Mesenchymal stem cell (in vitro differentiated cells and primary cell): Measurements from ENCODE around the gene KIF2A.

Experiments
- DNase-seq: peaks from one replicate; pipeline ENCODE4 v3.0.0-alpha.2; 2013
- H2AFZ ChIP-seq: one replicate; pipeline ENCODE4 v1.6.1; 2013; ENCODE audit warnings: low read depth, mild to moderate bottlenecking, control low read depth, inconsistent platforms, low read length, moderate library complexity
- H2AK5ac ChIP-seq: 2 replicates; pipeline ENCODE4 v1.6.1; 2013; ENCODE audit warnings: low read length, moderate library complexity, mild to moderate bottlenecking, inconsistent platforms; ENCODE audit not compliant: severe bottlenecking
- H2BK120ac ChIP-seq: one replicate; pipeline ENCODE4 v1.6.1; 2013; ENCODE audit warnings: low read depth, mild to moderate bottlenecking, inconsistent platforms, low read length, moderate library complexity
- H2BK12ac ChIP-seq, 2 experiments: one replicate each; pipeline ENCODE4 v1.6.1; 2013; ENCODE audit warnings: inconsistent platforms in 2 of 2, low read length in 2 of 2, mild to moderate bottlenecking in 2 of 2, moderate library complexity in 2 of 2, control low read depth in 1 of 2
- H2BK15ac ChIP-seq: one replicate; pipeline ENCODE4 v1.6.1; 2013; ENCODE audit warnings: mild to moderate bottlenecking, low read depth, inconsistent platforms; ENCODE audit not compliant: poor library complexity, severe bottlenecking
- H2BK5ac ChIP-seq: 2 replicates; pipeline ENCODE4 v1.6.1; 2013; ENCODE audit warnings: low read depth, mild to moderate bottlenecking, low read length, control low read depth, inconsistent platforms; ENCODE audit not compliant: poor library complexity, severe bottlenecking
- H3K14ac ChIP-seq, 2 experiments: one replicate each; pipeline ENCODE4 v1.6.1; 2013; ENCODE audit warnings: inconsistent platforms in 2 of 2, low read length in 2 of 2, control low read depth in 1 of 2, mild to moderate bottlenecking in 1 of 2, moderate library complexity in 1 of 2
- H3K18ac ChIP-seq, 2 experiments: one replicate each; pipeline ENCODE4 v1.6.1; 2013; ENCODE audit warnings: inconsistent platforms in 2 of 2, low read length in 2 of 2, control low read depth in 1 of 2, low read depth in 1 of 2, mild to moderate bottlenecking in 1 of 2
- H3K23ac ChIP-seq, 2 experiments: one replicate each; pipeline ENCODE4 v1.6.1; 2013; ENCODE audit warnings: inconsistent platforms in 2 of 2, low read length in 2 of 2, mild to moderate bottlenecking in 2 of 2, moderate library complexity in 2 of 2, control low read depth in 1 of 2
- H3K27ac ChIP-seq: 2 replicates; pipeline ENCODE4 v1.5.1; 2013; ENCODE audit warnings: mild to moderate bottlenecking, moderate library complexity, low read length, control low read depth, inconsistent platforms; ENCODE audit not compliant: poor library complexity, severe bottlenecking
- H3K27me3 ChIP-seq, 2 experiments: 2 replicates each; pipeline versions ENCODE4 v1.6.1 to v1.7.0; 2013; ENCODE audit warnings: low read length in 2 of 2, mild to moderate bottlenecking in 2 of 2, moderate library complexity in 2 of 2, control low read depth in 1 of 2, inconsistent platforms in 1 of 2; ENCODE audit not compliant: control insufficient read depth in 1 of 2, insufficient read depth in 1 of 2
- H3K36me3 ChIP-seq, 2 experiments: 2 replicates each; pipeline versions ENCODE4 v1.6.1 to v1.7.0; 2013; ENCODE audit warnings: low read length in 2 of 2, control low read depth in 1 of 2, inconsistent platforms in 1 of 2, low read depth in 1 of 2, mild to moderate bottlenecking in 1 of 2; ENCODE audit not compliant: insufficient read depth in 2 of 2, control insufficient read depth in 1 of 2
- H3K4ac ChIP-seq, 2 experiments: one replicate each; pipeline ENCODE4 v1.6.1; 2013; ENCODE audit warnings: inconsistent platforms in 2 of 2, low read length in 2 of 2, mild to moderate bottlenecking in 2 of 2, moderate library complexity in 2 of 2, control low read depth in 1 of 2, low read depth in 1 of 2
- H3K4me1 ChIP-seq: 2 replicates; pipeline ENCODE4 v1.6.1; 2013; ENCODE audit warnings: low read depth, low read length, control low read depth; ENCODE audit not compliant: control insufficient read depth, insufficient read depth
- H3K4me2 ChIP-seq: 2 replicates; pipeline ENCODE4 v1.6.1; 2013; ENCODE audit warnings: low read length, mild to moderate bottlenecking, inconsistent platforms; ENCODE audit not compliant: poor library complexity, severe bottlenecking
- H3K4me3 ChIP-seq, 2 experiments: 2 replicates each; pipeline versions ENCODE4 v1.5.1 to v1.7.0; 2013; ENCODE audit warnings: low read length in 2 of 2, mild to moderate bottlenecking in 2 of 2, control low read depth in 1 of 2, low read depth in 1 of 2; ENCODE audit not compliant: insufficient read depth in 1 of 2
- H3K79me1 ChIP-seq: replicated peaks from 2 replicates; pipeline ENCODE4 v1.6.1; 2013; ENCODE audit warnings: mild to moderate bottlenecking, control low read depth, low read length, inconsistent platforms; ENCODE audit not compliant: poor library complexity, severe bottlenecking
- H3K9ac ChIP-seq: 2 replicates; pipeline ENCODE4 v1.7.0; 2013; ENCODE audit warnings: mild to moderate bottlenecking, low read length, moderate library complexity
- H3K9me3 ChIP-seq: 2 replicates; pipeline ENCODE4 v1.7.0; 2013; ENCODE audit warnings: mild to moderate bottlenecking, low read length; ENCODE audit not compliant: control insufficient read depth
- H4K8ac ChIP-seq: one replicate; pipeline ENCODE4 v1.6.1; 2013; ENCODE audit warnings: inconsistent platforms, mild to moderate bottlenecking, low read length, moderate library complexity
- H4K91ac ChIP-seq: one replicate; pipeline ENCODE4 v1.6.1; 2013; ENCODE audit warnings: mild to moderate bottlenecking, low read length, inconsistent platforms
- WGBS: methylation state at CpG from one replicate; pipeline ENCODE4 v1.1.7; 2013; ENCODE audit warnings: mixed read lengths; 5-methylcytosine and 5-hydroxymethylcytosine counted together

KIF2A gene

DNA sequence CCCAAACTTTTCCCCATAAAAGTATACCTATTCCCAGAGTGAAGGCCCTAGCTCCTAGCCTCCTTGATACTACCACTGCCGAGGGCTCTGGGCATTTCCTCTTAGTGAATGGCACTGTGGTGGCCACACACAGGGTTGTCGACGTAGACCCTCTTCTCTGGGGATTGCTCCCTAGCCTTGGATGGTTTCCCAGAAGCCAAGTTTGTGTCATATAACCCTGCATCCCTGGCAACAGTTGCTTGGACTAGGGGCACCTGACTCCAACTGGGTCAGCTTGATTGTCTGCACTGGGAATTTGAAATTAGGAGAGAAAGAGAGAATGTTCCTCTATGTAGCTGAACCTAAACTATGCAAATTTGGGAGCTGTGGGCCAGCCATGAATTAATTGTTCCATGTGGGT is 32.3 kb upstream of the KIF2A start:
- Histone ChIP-seq H3K4me3 (no peak overlapping the region), H2BK15ac (no peak overlapping the region), H3K27me3 (no peaks in the 10 kb centered on the region), H3K4me2 (no peak overlapping the region), H3K4ac (no peak overlapping the region), H3K9me3 (no peaks in the 10 kb centered on the region), H2AK5ac (no peak overlapping the region), H2BK120ac (no peak overlapping the region), H2AFZ (no peak overlapping the region), H4K8ac (no peak overlapping the region), H3K27ac (no peak overlapping the region), H3K4me1 (no peaks in the 10 kb centered on the region), H4K91ac (no peak overlapping the region), H3K79me1 (no peaks in the 10 kb centered on the region), H3K23ac (no peak overlapping the region), H3K9ac (no peak overlapping the region), H2BK5ac (no peak overlapping the region), H3K18ac (no peak overlapping the region), H2BK12ac (no peak overlapping the region), H3K14ac (no peak overlapping the region), H3K36me3 (no peaks in the 10 kb centered on the region)
- WGBS, result 93% methylated on average over 3 of the region's 3 CpGs
- no peak for DNase-seq

GRCh38 chr5:62275581-62275980 is 30.4 kb upstream of the KIF2A start:
- Histone ChIP-seq H3K9ac (no peak overlapping the region), H3K4me3 (no peak overlapping the region), H3K79me1 (no peaks in the 10 kb centered on the region), H3K23ac (no peak overlapping the region), H2BK12ac (no peak overlapping the region), H2BK15ac (no peak overlapping the region), H3K18ac (no peak overlapping the region), H3K14ac (no peak overlapping the region), H4K91ac (no peak overlapping the region), H3K27me3 (no peaks in the 10 kb centered on the region), H2AFZ (no peak overlapping the region), H2AK5ac (no peak overlapping the region), H4K8ac (no peak overlapping the region), H3K4me1 (no peaks in the 10 kb centered on the region), H3K4ac (no peak overlapping the region), H2BK5ac (no peak overlapping the region), H2BK120ac (no peak overlapping the region), H3K36me3 (no peaks in the 10 kb centered on the region), H3K9me3 (no peaks in the 10 kb centered on the region), H3K27ac (no peak overlapping the region), H3K4me2 (no peak overlapping the region)
- WGBS, result 100% methylated on average over 1 of the region's 1 CpG
- DNase-seq, result no peak

DNA sequence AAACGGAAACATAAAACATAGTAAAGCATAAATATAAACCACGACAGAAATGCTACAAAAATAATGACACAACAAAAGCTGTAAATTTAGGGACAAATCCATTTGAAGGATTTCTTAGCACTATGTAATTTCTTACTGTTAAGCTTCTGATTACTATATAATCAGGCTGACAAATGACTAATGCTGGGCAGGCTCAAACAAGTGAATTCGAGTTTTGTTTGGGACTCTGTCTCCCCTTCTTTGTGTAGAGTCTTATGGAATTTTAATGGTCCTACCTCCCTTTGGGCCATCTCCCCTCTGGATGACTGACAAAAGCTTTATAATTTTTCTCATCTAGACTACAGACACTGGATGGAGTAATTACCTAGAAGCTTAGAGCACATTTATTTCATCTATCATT is 24.6 kb upstream of the KIF2A start:
- Histone ChIP-seq H3K18ac (no peak overlapping the region), H3K4me2 (no peak overlapping the region), H3K4me3 (no peak overlapping the region), H4K91ac (no peak overlapping the region), H2BK15ac (no peak overlapping the region), H3K4ac (no peak overlapping the region), H2BK5ac (no peak overlapping the region), H2BK120ac (no peak overlapping the region), H3K14ac (no peak overlapping the region), H3K9me3 (no peaks in the 10 kb centered on the region), H3K27me3 (no peaks in the 10 kb centered on the region), H2AFZ (no peak overlapping the region), H2AK5ac (no peak overlapping the region), H3K36me3 (no peaks in the 10 kb centered on the region), H3K27ac (no peak overlapping the region), H3K4me1 (no peaks in the 10 kb centered on the region), H2BK12ac (no peak overlapping the region), H3K79me1 (no peaks in the 10 kb centered on the region), H4K8ac (no peak overlapping the region), H3K9ac (no peak overlapping the region), H3K23ac (no peak overlapping the region)
- no peak for DNase-seq
- WGBS, result 90% methylated on average over 1 of the region's 3 CpGs

DNA sequence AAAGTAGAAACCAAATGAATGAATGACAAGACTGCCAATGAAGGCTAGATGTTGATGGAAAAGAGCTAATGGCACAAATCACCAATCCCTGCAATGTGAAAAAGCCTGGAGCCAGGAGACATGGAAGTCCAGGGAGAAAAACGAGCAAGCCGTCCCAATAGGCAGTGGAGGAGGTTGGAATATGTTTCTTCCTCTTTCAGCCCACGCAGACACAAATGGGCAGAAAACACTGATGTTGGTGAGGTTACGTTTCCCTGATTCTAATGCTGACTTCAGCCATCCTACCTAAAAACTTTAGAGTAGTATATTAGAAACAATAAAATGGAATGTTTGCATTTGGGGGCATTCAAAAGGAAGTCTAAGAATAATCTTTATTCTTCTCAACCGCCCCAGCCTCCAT is 23.9 kb upstream of the KIF2A start:
- no peak for DNase-seq
- WGBS, result 87% methylated on average over 3 of the region's 5 CpGs

More for the DNA sequence above, 23.9 kb upstream of the KIF2A start:
- no peak overlapping the region for H2AFZ ChIP-seq
- H3K4me1 ChIP-seq, result no peaks in the 10 kb centered on the region
- no peaks in the 10 kb centered on the region for H3K36me3 ChIP-seq
- no peak overlapping the region for H4K8ac ChIP-seq
- no peaks in the 10 kb centered on the region for H3K27me3 ChIP-seq
- H3K27ac ChIP-seq, result no peak overlapping the region
- no peak overlapping the region for H2AK5ac ChIP-seq
- no peak overlapping the region for H3K4me3 ChIP-seq
- no peak overlapping the region for H2BK120ac ChIP-seq
- no peaks in the 10 kb centered on the region for H3K79me1 ChIP-seq
- H3K4me2 ChIP-seq, result no peak overlapping the region
- H2BK15ac ChIP-seq, result no peak overlapping the region
- H3K4ac ChIP-seq, result no peak overlapping the region
- H3K9ac ChIP-seq, result no peak overlapping the region
- no peaks in the 10 kb centered on the region for H3K9me3 ChIP-seq
- no peak overlapping the region for H2BK5ac ChIP-seq
- H3K23ac ChIP-seq, result no peak overlapping the region
- no peak overlapping the region for H2BK12ac ChIP-seq
- H3K14ac ChIP-seq, result no peak overlapping the region
- H3K18ac ChIP-seq, result no peak overlapping the region
- H4K91ac ChIP-seq, result no peak overlapping the region
